Stimulated activated CD4-positive, alpha-beta T cell treated with anti-CD3 and anti-CD28 coated beads, Interleukin-12 subunit alpha, Interleukin-12 subunit beta, amount 100 ng/mL, for 48 hours (primary cell): ENCODE measurements around the gene ACOX3.

ENCODE experiments used
- DNase-seq, 3 donors: peaks; one replicate each; pipeline ENCODE4 v3.0.0-alpha.2; 2020; ENCODE audit warnings: low read depth in 2 of 3, low spot score in 1 of 3

The ACOX3 gene

GRCh38 chr4:8468746-8469535, 28.4 kb upstream of the ACOX3 start:
- DNase-seq, result peak; percentile 13 to 53 (median 44)

- no peak for DNase-seq
Observed at GRCh38 chr4:8467016-8467415, 26.5 kb upstream of the ACOX3 start.

GRCh38 chr4:8465615-8466611, 25.4 kb upstream of the ACOX3 start:
- DNase-seq, result no peak

- no peak for DNase-seq
Observed at GRCh38 chr4:8464381-8464780, 23.9 kb upstream of the ACOX3 start.

GRCh38 chr4:8463811-8464210, 23.3 kb upstream of the ACOX3 start:
- no peak for DNase-seq

GRCh38 chr4:8461616-8462015, 21.1 kb upstream of the ACOX3 start:
- no peak for DNase-seq

GRCh38 chr4:8461086-8461485, 20.6 kb upstream of the ACOX3 start:
- DNase-seq, result no peak

- DNase-seq, result no peak
Observed at GRCh38 chr4:8459867-8460445, 19.4 kb upstream of the ACOX3 start.

GRCh38 chr4:8457646-8458252, 17.2 kb upstream of the ACOX3 start:
- no peak for DNase-seq

GRCh38 chr4:8453957-8454356, 13.4 kb upstream of the ACOX3 start:
- no peak for DNase-seq

GRCh38 chr4:8451440-8452182, 11.1 kb upstream of the ACOX3 start:
- DNase-seq, result no peak

- no peak for DNase-seq
Observed at GRCh38 chr4:8446122-8446521, 5.6 kb upstream of the ACOX3 start.

GRCh38 chr4:8443801-8444200, 3.3 kb upstream of the ACOX3 start:
- DNase-seq, result no peak

GRCh38 chr4:8442596-8443358, 2.3 kb upstream of the ACOX3 start:
- DNase-seq, result no peak

- no peak for DNase-seq
Observed at GRCh38 chr4:8441499-8442091, 1.1 kb upstream of the ACOX3 start.

- no peak for DNase-seq
Observed at GRCh38 chr4:8439914-8440491, 520 bp downstream of the ACOX3 start.

GRCh38 chr4:8439168-8439567, 1.4 kb downstream of the ACOX3 start:
- no peak for DNase-seq

GRCh38 chr4:8438743-8439142, 1.8 kb downstream of the ACOX3 start:
- no peak for DNase-seq

GRCh38 chr4:8437281-8437680, 3.2 kb downstream of the ACOX3 start:
- no peak for DNase-seq
